Measurements from ENCODE around the gene AFAP1L2.

- TF ChIP-seq CTCF (IDR thresholded peaks at IDR 0.05; ENCODE audit: low read depth, low read length) (no peak), EZH2phosphoT487 (IDR thresholded peaks at IDR 0.05; ENCODE audit: low read depth) (no peak)
Observed at GRCh38 chr10:114256008-114256765, 148.1 kb downstream of the AFAP1L2 start.
